Body of pancreas (tissue), 4 donors: ENCODE data around the gene SEMA4D. TPM values are rescaled to one million over a fixed set of nuclear protein-coding genes. Genes with fewer than 3 reads are reported as not detected.

Experiments
- ATAC-seq: fragments of 150-250 bp; one replicate; pipeline ENCODE4 v1.9.1; 2016
- DNase-seq, 4 donors: peaks; one replicate each; pipeline ENCODE4 v3.0.0-alpha.2; 2019
- H3K27ac ChIP-seq, 4 donors: fragments of 200-600 bp; sonication (generic); 1 replicate in 3 of 4; 2 replicates in 1 of 4; pipeline versions ENCODE4 v1.5.1 to v1.6.1; 2016 to 2019; ENCODE audit warnings: mild to moderate bottlenecking in 1 of 4, mixed read lengths in 1 of 4, moderate library complexity in 1 of 4
- H3K27me3 ChIP-seq, 2 donors: fragments of 200-600 bp; sonication (generic); one replicate each; pipeline ENCODE4 v1.6.0; 2016; ENCODE audit warnings: mild to moderate bottlenecking in 1 of 2
- H3K36me3 ChIP-seq, 2 donors: fragments of 200-600 bp; sonication (generic); replicated peaks in 1 of 2; 2 replicates each; pipeline ENCODE4 v1.5.1; 2016; ENCODE audit warnings: low read depth in 2 of 2; ENCODE audit not compliant: insufficient read depth in 1 of 2
- H3K4me1 ChIP-seq: fragments of 200-600 bp; sonication (generic); one replicate; pipeline ENCODE4 v1.6.0; 2016
- H3K4me3 ChIP-seq, 2 donors: fragments of 200-600 bp; sonication (generic); 1 replicate in 1 of 2; 2 replicates in 1 of 2; pipeline ENCODE4 v1.5.1; 2016 to 2019
- H3K9me3 ChIP-seq, 3 donors: fragments of 200-600 bp; sonication (generic); 1 replicate in 2 of 3; 2 replicates in 1 of 3; pipeline ENCODE4 v1.5.1; 2016
- POLR2A ChIP-seq, 3 donors: fragments of 450-650 bp; IDR thresholded peaks; one replicate each; pipeline ENCODE4 v1.6.1; 2016; ENCODE audit warnings: antibody characterized with exemption in 3 of 3, mild to moderate bottlenecking in 2 of 3
- WGBS, 2 donors: methylation state at CpG; one replicate each; pipeline ENCODE4 v1.1.5; 2017; 5-methylcytosine and 5-hydroxymethylcytosine counted together
- intact Hi-C: fragments of 100-400 bp; cut with DNase I; formaldehyde crosslinking; loops from one replicate; pipeline ENCODE4 v1.15.1; 2023
- total RNA-seq, 2 donors: library from RNA; depleted of rRNA; stranded (reverse); fragments of >200 nt; gene quantifications; one replicate each; pipeline ENCODE4 v1.1.0, GENCODE V29; 2016
- TF ChIP-seq, protein P1 (sequence below), 7 experiments: fragments of 450-650 bp in 4 of 7; fragments of 200-600 bp in 3 of 7; sonication (generic) in 3 of 7; IDR thresholded peaks; one replicate each; pipeline ENCODE4 v1.5.1; 2016 to 2019; ENCODE audit warnings: antibody characterized with exemption in 7 of 7

The SEMA4D gene
- total RNA-seq, 2 donors from 2014 or later: 15.6 to 18.1 TPM

GRCh38 chr9:89493181-89493580, 4.7 kb downstream of the SEMA4D start:
- no peaks in the 10 kb centered on the region for H3K9me3 ChIP-seq
- no peak overlapping the region for H3K27ac ChIP-seq
- H3K4me3 ChIP-seq: no peak overlapping the region
- intact Hi-C loops: no loop called here
- no peaks in the 10 kb centered on the region for H3K27me3 ChIP-seq
- peaks cover 14% of the 10 kb centered on the region for H3K4me1 ChIP-seq
- WGBS, 2 donors: 77 to 82% methylated on average over 3 to 6 of the region's 6 CpGs
- H3K36me3 ChIP-seq: no peaks in the 10 kb centered on the region
- DNase-seq: no peak
- no peak for ATAC-seq
- no peak for TF ChIP-seq POLR2A (IDR thresholded peaks at IDR 0.05)
- TF ChIP-seq, protein P1, sequence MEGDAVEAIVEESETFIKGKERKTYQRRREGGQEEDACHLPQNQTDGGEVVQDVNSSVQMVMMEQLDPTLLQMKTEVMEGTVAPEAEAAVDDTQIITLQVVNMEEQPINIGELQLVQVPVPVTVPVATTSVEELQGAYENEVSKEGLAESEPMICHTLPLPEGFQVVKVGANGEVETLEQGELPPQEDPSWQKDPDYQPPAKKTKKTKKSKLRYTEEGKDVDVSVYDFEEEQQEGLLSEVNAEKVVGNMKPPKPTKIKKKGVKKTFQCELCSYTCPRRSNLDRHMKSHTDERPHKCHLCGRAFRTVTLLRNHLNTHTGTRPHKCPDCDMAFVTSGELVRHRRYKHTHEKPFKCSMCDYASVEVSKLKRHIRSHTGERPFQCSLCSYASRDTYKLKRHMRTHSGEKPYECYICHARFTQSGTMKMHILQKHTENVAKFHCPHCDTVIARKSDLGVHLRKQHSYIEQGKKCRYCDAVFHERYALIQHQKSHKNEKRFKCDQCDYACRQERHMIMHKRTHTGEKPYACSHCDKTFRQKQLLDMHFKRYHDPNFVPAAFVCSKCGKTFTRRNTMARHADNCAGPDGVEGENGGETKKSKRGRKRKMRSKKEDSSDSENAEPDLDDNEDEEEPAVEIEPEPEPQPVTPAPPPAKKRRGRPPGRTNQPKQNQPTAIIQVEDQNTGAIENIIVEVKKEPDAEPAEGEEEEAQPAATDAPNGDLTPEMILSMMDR (IDR thresholded peaks at IDR 0.05): no peak

DNA sequence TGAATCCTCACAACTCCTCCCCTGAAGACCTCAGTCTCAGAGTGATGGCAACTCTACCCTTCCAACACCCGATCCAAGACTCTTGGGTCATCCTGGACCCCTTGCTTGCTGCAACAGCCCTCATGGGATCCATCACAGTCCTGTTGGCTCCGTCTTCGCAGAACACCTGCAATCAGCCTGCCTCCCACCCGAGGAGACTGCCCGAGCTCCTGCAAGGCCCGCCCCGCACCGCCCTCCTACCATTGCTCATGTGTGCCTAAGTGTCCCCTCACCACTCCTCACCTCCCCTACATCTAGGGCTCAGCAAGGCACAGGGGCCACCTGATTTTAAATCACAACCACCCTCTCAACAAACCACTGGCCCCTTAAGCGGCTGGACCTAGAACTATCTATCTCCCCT, 5.3 kb downstream of the SEMA4D start:
- TF ChIP-seq, protein P1 (IDR thresholded peaks at IDR 0.05): no peak
- no peak for TF ChIP-seq POLR2A (IDR thresholded peaks at IDR 0.05)
- H3K36me3 ChIP-seq: no peaks in the 10 kb centered on the region
- WGBS, 2 donors: 93 to 94% methylated on average over 9 of the region's 9 CpGs
- ATAC-seq (no peak), DNase-seq (no peak)
- no peaks in the 10 kb centered on the region for H3K9me3 ChIP-seq
- peaks cover 14% of the 10 kb centered on the region for H3K4me1 ChIP-seq
- H3K27ac ChIP-seq: no peak overlapping the region
- H3K4me3 ChIP-seq: no peak overlapping the region
- intact Hi-C loops: no loop called here
- no peaks in the 10 kb centered on the region for H3K27me3 ChIP-seq

GRCh38 chr9:89491694-89492093, 6.2 kb downstream of the SEMA4D start:
- H3K9me3 ChIP-seq: no peaks in the 10 kb centered on the region
- ATAC-seq: peak; percentile 21
- no peaks in the 10 kb centered on the region for H3K27me3 ChIP-seq
- no peak for TF ChIP-seq POLR2A (IDR thresholded peaks at IDR 0.05)
- TF ChIP-seq, protein P1 (IDR thresholded peaks at IDR 0.05): no peak
- DNase-seq: no peak
- 85 to 94% methylated on average over 9 of the region's 9 CpGs for WGBS, 2 donors
- H3K36me3 ChIP-seq: no peaks in the 10 kb centered on the region
- no peak overlapping the region for H3K27ac ChIP-seq
- H3K4me3 ChIP-seq: no peak overlapping the region
- intact Hi-C loops: no loop called here
- H3K4me1 ChIP-seq: peaks cover 9% of the 10 kb centered on the region

DNA sequence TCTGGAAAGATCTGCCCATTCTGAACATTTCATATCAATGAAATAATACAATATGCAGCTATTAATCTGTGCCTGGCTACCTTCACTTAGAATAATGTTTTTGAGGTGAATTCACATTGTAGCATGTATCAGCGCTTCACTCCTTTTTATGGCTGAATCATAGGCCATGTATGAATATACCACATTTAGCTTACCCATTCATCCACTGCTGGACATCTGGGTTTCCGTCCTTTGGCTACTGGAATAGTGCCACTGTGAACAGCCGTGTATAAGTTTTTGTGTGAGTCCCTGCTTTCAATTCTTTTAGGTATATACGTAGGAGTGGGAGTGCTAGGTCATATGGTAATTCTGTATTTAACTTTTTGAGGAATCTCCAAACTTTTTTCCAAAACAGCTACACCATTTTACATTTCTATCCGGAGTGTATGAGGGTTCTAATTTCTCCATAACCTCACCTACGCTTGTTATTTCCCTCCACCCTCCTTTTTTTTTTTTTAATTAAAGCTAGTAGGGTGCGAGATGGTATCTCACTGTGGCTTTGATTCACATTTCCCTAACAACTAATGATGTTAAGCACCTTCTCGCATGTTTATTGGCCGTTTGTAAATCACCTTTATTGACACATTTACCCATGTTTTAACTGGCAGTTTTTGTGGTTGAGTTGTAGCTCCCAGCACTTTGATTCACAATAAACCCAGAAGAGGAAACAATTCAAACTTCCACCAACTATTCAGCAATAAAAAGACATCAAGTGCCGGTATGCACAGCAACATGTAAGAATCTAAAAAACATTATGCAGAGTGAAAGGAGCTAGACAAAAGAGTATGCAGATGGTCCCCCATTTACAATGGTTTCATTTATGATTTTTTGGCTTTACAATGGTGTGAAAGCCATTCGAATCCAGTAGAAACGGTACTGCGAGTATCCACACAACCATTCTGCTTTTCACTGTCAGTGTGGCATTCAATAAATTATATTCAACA, 8.1 kb downstream of the SEMA4D start:
- H3K27ac ChIP-seq: no peak overlapping the region
- no peaks in the 10 kb centered on the region for H3K4me1 ChIP-seq
- no peak overlapping the region for H3K4me3 ChIP-seq
- no peak for DNase-seq
- TF ChIP-seq POLR2A (IDR thresholded peaks at IDR 0.05): no peak
- TF ChIP-seq, protein P1 (IDR thresholded peaks at IDR 0.05): no peak
- WGBS, 2 donors: 75 to 83% methylated on average over 13 of the region's 13 CpGs
- no peak for ATAC-seq
- intact Hi-C loops: no loop called here
- no peaks in the 10 kb centered on the region for H3K9me3 ChIP-seq
- no peaks in the 10 kb centered on the region for H3K36me3 ChIP-seq
- H3K27me3 ChIP-seq: no peaks in the 10 kb centered on the region
